GM23338 (cell line): Measurements from ENCODE around the gene DCLK2. TPM values are rescaled to one million over a fixed set of nuclear protein-coding genes. Genes with fewer than 3 reads are reported as not detected.

Experiments
- ATAC-seq: fragments of 200-7000 bp; cut with Tn5 transposase; 3 replicates; pipeline ENCODE4 v1.9.1; 2020
- DNase-seq: peaks from one replicate; pipeline ENCODE4 v3.0.0-alpha.2; 2015; ENCODE audit warnings: low spot score
- H2AFZ ChIP-seq: fragments of 200-600 bp; sonication (generic); 2 replicates; pipeline ENCODE4 v1.8.0; 2016; ENCODE audit warnings: antibody characterized with exemption, mild to moderate bottlenecking, moderate library complexity
- H3F3A ChIP-seq: fragments of 200-600 bp; sonication (generic); replicated peaks from 2 replicates; pipeline ENCODE4 v1.8.0; 2017; ENCODE audit warnings: antibody characterized with exemption, mixed run types, low read depth
- H3K27ac ChIP-seq: fragments of 200-600 bp; sonication (generic); 2 replicates; pipeline ENCODE4 v1.6.1; 2016; ENCODE audit warnings: low read depth
- H3K27me3 ChIP-seq: fragments of 200-600 bp; sonication (generic); 2 replicates; pipeline ENCODE4 v1.8.0; 2016; ENCODE audit warnings: mild to moderate bottlenecking, mixed run types, moderate library complexity; ENCODE audit not compliant: insufficient read depth
- H3K36me3 ChIP-seq: fragments of 200-600 bp; sonication (generic); 2 replicates; pipeline ENCODE4 v1.8.0; 2016; ENCODE audit warnings: mild to moderate bottlenecking; ENCODE audit not compliant: insufficient read depth
- H3K4me1 ChIP-seq: fragments of 200-600 bp; sonication (generic); 2 replicates; pipeline ENCODE4 v1.8.0; 2016; ENCODE audit warnings: mild to moderate bottlenecking, moderate library complexity; ENCODE audit not compliant: insufficient read depth
- H3K4me2 ChIP-seq: fragments of 200-600 bp; sonication (generic); 2 replicates; pipeline ENCODE4 v1.7.1; 2017; ENCODE audit warnings: mixed run types
- H3K4me3 ChIP-seq: fragments of 200-600 bp; sonication (generic); 2 replicates; pipeline ENCODE4 v1.6.1; 2016; ENCODE audit warnings: mixed run types
- H3K79me2 ChIP-seq: fragments of 200-600 bp; sonication (generic); replicated peaks from 2 replicates; pipeline ENCODE4 v1.8.0; 2017; ENCODE audit warnings: mild to moderate bottlenecking; ENCODE audit not compliant: insufficient read depth
- H3K9me2 ChIP-seq: fragments of 200-600 bp; sonication (generic); 2 replicates; pipeline ENCODE4 v1.8.0; 2017; ENCODE audit not compliant: insufficient read depth
- H4K20me1 ChIP-seq: fragments of 200-600 bp; sonication (generic); replicated peaks from 2 replicates; pipeline ENCODE4 v1.8.0; 2017; ENCODE audit warnings: mild to moderate bottlenecking; ENCODE audit not compliant: insufficient read depth
- H3K27ac Mint-ChIP-seq: 2 replicates; pipeline ENCODE4 v1.8.0; 2020; ENCODE audit warnings: inconsistent platforms, mild to moderate bottlenecking, moderate library complexity, mixed read lengths
- H3K27me3 Mint-ChIP-seq: 3 replicates; pipeline ENCODE4 v1.8.0; 2022; ENCODE audit warnings: low read depth, mild to moderate bottlenecking, moderate library complexity, mixed read lengths, inconsistent platforms; ENCODE audit not compliant: insufficient read depth, poor library complexity
- H3K36me3 Mint-ChIP-seq: 3 replicates; pipeline ENCODE4 v1.8.0; 2021; ENCODE audit warnings: low read depth, mild to moderate bottlenecking, inconsistent platforms, moderate library complexity, mixed read lengths
- H3K4me1 Mint-ChIP-seq: 3 replicates; pipeline ENCODE4 v1.8.0; 2020; ENCODE audit warnings: mild to moderate bottlenecking, inconsistent platforms, mixed read lengths
- H3K4me3 Mint-ChIP-seq: 3 replicates; pipeline ENCODE4 v1.8.0; 2021; ENCODE audit warnings: moderate library complexity, mild to moderate bottlenecking, inconsistent platforms, mixed read lengths
- H3K9me3 Mint-ChIP-seq: 3 replicates; pipeline ENCODE4 v1.8.0; 2020; ENCODE audit warnings: moderate library complexity, mild to moderate bottlenecking, inconsistent platforms, mixed read lengths
- EZH2 ChIP-seq: fragments of 200-600 bp; sonication (generic); IDR thresholded peaks from one replicate; pipeline ENCODE4 v1.8.0; 2017; ENCODE audit warnings: antibody characterized with exemption, mild to moderate bottlenecking, low read depth; ENCODE audit not compliant: unreplicated experiment
- EZH2phosphoT487 ChIP-seq: fragments of 200-600 bp; sonication (generic); IDR thresholded peaks from one replicate; pipeline ENCODE4 v1.8.1; 2018; ENCODE audit warnings: antibody characterized with exemption; ENCODE audit not compliant: unreplicated experiment
- JUNB ChIP-seq: IDR thresholded peaks from one replicate; pipeline ENCODE4 v1.6.1; 2016; ENCODE audit warnings: antibody characterized with exemption; ENCODE audit not compliant: unreplicated experiment
- NANOG ChIP-seq: IDR thresholded peaks from 2 replicates; pipeline ENCODE4 v1.6.1; 2016; ENCODE audit warnings: antibody characterized with exemption, borderline replicate concordance
- POLR2AphosphoS5 ChIP-seq: IDR thresholded peaks from 2 replicates; pipeline ENCODE4 v1.6.1; 2016; ENCODE audit warnings: antibody characterized with exemption, low read depth
- STAT1 ChIP-seq: IDR thresholded peaks from one replicate; pipeline ENCODE4 v1.6.1; 2016; ENCODE audit warnings: antibody characterized with exemption; ENCODE audit not compliant: unreplicated experiment
- ZNF114 ChIP-seq: fragments of 250-450 bp; sonication (Bioruptor Pico); IDR thresholded peaks from 2 replicates; pipeline ENCODE4 v1.5.0; 2020; ENCODE audit warnings: mild to moderate bottlenecking, moderate library complexity
- polyA plus RNA-seq: library from polyadenylated mRNA; unstranded; fragments of >200 nt; fragmentation: Nextera tagmentation; extraction: Ambion mirVana; gene quantifications from 2 replicates; pipeline ENCODE4 v1.2.1, GENCODE V29; 2016
- total RNA-seq: library from RNA; depleted of rRNA; stranded (reverse); fragments of >200 nt; shearing (Covaris generic); gene quantifications from 2 replicates; pipeline ENCODE4 v1.2.3, GENCODE V29; 2014
- TF ChIP-seq, protein P1 (sequence below): IDR thresholded peaks from 2 replicates; pipeline ENCODE4 v1.6.1; 2016; ENCODE audit warnings: antibody characterized with exemption
- TF ChIP-seq, protein P2 (sequence below): IDR thresholded peaks from one replicate; pipeline ENCODE4 v1.6.1; 2018; ENCODE audit warnings: antibody characterized with exemption; ENCODE audit not compliant: unreplicated experiment
- TF ChIP-seq, protein P3 (sequence below): fragments of 250-450 bp; sonication (Bioruptor Pico); IDR thresholded peaks from 2 replicates; pipeline ENCODE4 v1.5.0; 2020; ENCODE audit warnings: mild to moderate bottlenecking, moderate library complexity

The DCLK2 gene
- total and polyA plus RNA-seq, 2 experiments from 2014 or later, result 0.49 TPM; not detected in 1

DNA sequence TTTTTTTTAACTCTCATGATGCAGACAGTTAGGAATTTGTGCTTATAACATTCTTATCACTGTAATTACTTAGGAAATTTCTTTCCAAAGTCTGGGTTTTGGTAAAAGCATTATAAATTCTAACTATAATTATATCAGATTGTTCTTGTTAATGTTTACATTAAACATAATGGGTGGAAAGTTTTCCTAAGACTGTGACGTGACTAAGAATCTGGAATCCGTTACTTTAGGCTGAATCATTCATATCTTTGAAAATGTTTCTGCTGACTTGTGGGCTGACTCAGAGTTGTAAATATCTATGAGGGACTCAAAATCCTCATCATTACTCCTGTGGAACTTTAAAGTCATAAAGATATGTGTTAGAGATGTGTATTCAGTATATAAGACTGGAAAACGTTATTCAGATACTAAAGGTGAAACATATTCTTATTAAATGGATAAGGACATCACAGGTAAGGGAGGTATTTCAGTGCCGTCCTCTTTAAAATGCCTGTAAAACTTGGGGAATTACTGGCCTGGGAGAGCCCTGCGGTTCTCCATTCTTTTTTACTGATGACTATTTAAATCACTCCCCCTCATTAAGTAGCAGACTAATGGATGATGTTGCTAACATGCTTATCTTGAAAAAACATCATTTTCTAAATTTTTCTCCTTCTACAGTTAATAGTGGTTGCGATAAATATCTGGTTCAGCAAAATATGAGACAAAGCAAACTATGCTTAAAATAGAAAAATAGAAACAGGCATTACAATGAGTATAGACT, 159.0 kb downstream of the DCLK2 start:
- no peaks in the 10 kb centered on the region for H3F3A ChIP-seq
- ATAC-seq (no peak), DNase-seq (no peak)
- H3K27ac ChIP-seq, result no peak overlapping the region
- no peaks in the 10 kb centered on the region for H4K20me1 ChIP-seq
- H3K27me3 ChIP-seq, result no peaks in the 10 kb centered on the region
- Mint-ChIP-seq H3K27me3 (no peaks in the 10 kb centered on the region), H3K36me3 (no peaks in the 10 kb centered on the region), H3K27ac (no peak overlapping the region), H3K4me3 (no peak overlapping the region), H3K4me1 (peaks cover 18% of the 10 kb centered on the region), H3K9me3 (no peaks in the 10 kb centered on the region; the same call in 2 of the 3 replicates)
- H3K4me2 ChIP-seq, result no peak overlapping the region
- H3K36me3 ChIP-seq, result no peaks in the 10 kb centered on the region
- peaks cover 13% of the 10 kb centered on the region for H3K4me1 ChIP-seq
- TF ChIP-seq, protein P1, sequence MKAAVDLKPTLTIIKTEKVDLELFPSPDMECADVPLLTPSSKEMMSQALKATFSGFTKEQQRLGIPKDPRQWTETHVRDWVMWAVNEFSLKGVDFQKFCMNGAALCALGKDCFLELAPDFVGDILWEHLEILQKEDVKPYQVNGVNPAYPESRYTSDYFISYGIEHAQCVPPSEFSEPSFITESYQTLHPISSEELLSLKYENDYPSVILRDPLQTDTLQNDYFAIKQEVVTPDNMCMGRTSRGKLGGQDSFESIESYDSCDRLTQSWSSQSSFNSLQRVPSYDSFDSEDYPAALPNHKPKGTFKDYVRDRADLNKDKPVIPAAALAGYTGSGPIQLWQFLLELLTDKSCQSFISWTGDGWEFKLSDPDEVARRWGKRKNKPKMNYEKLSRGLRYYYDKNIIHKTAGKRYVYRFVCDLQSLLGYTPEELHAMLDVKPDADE, result no peak
- TF ChIP-seq, protein P2, sequence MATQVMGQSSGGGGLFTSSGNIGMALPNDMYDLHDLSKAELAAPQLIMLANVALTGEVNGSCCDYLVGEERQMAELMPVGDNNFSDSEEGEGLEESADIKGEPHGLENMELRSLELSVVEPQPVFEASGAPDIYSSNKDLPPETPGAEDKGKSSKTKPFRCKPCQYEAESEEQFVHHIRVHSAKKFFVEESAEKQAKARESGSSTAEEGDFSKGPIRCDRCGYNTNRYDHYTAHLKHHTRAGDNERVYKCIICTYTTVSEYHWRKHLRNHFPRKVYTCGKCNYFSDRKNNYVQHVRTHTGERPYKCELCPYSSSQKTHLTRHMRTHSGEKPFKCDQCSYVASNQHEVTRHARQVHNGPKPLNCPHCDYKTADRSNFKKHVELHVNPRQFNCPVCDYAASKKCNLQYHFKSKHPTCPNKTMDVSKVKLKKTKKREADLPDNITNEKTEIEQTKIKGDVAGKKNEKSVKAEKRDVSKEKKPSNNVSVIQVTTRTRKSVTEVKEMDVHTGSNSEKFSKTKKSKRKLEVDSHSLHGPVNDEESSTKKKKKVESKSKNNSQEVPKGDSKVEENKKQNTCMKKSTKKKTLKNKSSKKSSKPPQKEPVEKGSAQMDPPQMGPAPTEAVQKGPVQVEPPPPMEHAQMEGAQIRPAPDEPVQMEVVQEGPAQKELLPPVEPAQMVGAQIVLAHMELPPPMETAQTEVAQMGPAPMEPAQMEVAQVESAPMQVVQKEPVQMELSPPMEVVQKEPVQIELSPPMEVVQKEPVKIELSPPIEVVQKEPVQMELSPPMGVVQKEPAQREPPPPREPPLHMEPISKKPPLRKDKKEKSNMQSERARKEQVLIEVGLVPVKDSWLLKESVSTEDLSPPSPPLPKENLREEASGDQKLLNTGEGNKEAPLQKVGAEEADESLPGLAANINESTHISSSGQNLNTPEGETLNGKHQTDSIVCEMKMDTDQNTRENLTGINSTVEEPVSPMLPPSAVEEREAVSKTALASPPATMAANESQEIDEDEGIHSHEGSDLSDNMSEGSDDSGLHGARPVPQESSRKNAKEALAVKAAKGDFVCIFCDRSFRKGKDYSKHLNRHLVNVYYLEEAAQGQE, result no peak
- TF ChIP-seq ZNF114 (CRISPR knock-in tag) (no peak), EZH2 (no peak), POLR2AphosphoS5 (no peak), JUNB (no peak)
- H3K79me2 ChIP-seq, result no peaks in the 10 kb centered on the region
- H3K4me3 ChIP-seq, result no peak overlapping the region
- H3K9me2 ChIP-seq, result peaks cover 4% of the 10 kb centered on the region; the same call in 1 of the 2 replicates
- no peak overlapping the region for H2AFZ ChIP-seq

DNA sequence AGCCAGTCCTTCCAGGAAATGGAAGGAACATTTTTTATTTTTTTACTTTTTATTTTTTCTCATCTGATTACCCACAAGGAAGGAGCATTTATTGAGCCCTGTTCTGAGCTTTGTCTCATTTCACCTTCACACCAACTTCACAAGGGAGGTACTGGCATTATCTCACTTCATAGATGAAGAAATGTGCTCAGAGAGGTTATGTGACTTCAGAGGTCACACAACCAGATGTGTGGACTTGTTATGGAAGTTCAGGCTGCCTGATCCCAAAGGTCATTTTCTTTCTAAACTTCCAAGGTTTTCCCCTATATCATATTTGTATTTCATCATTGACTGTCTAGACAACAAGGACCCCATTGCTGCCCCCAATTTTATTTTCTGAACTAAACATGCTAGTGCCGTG, 160.3 kb downstream of the DCLK2 start:
- H3K9me3 Mint-ChIP-seq, result no peaks in the 10 kb centered on the region; the same call in 2 of the 3 replicates
- Histone ChIP-seq H3K27ac (no peak overlapping the region), H3K27me3 (no peaks in the 10 kb centered on the region), H3K4me2 (no peak overlapping the region), H4K20me1 (no peaks in the 10 kb centered on the region), H3K4me3 (no peak overlapping the region), H2AFZ (no peak overlapping the region), H3K4me1 (peaks cover 13% of the 10 kb centered on the region), H3K36me3 (no peaks in the 10 kb centered on the region), H3K79me2 (no peaks in the 10 kb centered on the region), H3K9me2 (no peaks in the 10 kb centered on the region), H3F3A (no peaks in the 10 kb centered on the region)
- no peaks in the 10 kb centered on the region for H3K36me3 Mint-ChIP-seq
- peaks cover 18% of the 10 kb centered on the region for H3K4me1 Mint-ChIP-seq
- no peak overlapping the region for H3K27ac Mint-ChIP-seq
- no peaks in the 10 kb centered on the region for H3K27me3 Mint-ChIP-seq
- H3K4me3 Mint-ChIP-seq, result no peak overlapping the region
- no peak for DNase-seq
- no peak for ATAC-seq
- TF ChIP-seq, protein P3, sequence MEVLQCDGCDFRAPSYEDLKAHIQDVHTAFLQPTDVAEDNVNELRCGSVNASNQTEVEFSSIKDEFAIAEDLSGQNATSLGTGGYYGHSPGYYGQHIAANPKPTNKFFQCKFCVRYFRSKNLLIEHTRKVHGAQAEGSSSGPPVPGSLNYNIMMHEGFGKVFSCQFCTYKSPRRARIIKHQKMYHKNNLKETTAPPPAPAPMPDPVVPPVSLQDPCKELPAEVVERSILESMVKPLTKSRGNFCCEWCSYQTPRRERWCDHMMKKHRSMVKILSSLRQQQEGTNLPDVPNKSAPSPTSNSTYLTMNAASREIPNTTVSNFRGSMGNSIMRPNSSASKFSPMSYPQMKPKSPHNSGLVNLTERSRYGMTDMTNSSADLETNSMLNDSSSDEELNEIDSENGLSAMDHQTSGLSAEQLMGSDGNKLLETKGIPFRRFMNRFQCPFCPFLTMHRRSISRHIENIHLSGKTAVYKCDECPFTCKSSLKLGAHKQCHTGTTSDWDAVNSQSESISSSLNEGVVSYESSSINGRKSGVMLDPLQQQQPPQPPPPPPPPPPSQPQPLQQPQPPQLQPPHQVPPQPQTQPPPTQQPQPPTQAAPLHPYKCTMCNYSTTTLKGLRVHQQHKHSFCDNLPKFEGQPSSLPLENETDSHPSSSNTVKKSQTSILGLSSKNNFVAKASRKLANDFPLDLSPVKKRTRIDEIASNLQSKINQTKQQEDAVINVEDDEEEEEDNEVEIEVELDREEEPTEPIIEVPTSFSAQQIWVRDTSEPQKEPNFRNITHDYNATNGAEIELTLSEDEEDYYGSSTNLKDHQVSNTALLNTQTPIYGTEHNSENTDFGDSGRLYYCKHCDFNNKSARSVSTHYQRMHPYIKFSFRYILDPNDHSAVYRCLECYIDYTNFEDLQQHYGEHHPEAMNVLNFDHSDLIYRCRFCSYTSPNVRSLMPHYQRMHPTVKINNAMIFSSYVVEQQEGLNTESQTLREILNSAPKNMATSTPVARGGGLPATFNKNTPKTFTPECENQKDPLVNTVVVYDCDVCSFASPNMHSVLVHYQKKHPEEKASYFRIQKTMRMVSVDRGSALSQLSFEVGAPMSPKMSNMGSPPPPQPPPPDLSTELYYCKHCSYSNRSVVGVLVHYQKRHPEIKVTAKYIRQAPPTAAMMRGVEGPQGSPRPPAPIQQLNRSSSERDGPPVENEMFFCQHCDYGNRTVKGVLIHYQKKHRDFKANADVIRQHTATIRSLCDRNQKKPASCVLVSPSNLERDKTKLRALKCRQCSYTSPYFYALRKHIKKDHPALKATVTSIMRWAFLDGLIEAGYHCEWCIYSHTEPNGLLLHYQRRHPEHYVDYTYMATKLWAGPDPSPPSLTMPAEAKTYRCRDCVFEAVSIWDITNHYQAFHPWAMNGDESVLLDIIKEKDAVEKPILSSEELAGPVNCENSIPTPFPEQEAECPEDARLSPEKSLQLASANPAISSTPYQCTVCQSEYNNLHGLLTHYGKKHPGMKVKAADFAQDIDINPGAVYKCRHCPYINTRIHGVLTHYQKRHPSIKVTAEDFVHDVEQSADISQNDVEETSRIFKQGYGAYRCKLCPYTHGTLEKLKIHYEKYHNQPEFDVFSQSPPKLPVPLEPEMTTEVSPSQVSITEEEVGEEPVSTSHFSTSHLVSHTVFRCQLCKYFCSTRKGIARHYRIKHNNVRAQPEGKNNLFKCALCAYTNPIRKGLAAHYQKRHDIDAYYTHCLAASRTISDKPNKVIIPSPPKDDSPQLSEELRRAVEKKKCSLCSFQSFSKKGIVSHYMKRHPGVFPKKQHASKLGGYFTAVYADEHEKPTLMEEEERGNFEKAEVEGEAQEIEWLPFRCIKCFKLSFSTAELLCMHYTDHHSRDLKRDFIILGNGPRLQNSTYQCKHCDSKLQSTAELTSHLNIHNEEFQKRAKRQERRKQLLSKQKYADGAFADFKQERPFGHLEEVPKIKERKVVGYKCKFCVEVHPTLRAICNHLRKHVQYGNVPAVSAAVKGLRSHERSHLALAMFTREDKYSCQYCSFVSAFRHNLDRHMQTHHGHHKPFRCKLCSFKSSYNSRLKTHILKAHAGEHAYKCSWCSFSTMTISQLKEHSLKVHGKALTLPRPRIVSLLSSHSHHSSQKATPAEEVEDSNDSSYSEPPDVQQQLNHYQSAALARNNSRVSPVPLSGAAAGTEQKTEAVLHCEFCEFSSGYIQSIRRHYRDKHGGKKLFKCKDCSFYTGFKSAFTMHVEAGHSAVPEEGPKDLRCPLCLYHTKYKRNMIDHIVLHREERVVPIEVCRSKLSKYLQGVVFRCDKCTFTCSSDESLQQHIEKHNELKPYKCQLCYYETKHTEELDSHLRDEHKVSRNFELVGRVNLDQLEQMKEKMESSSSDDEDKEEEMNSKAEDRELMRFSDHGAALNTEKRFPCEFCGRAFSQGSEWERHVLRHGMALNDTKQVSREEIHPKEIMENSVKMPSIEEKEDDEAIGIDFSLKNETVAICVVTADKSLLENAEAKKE (CRISPR knock-in tag), result no peak
- TF ChIP-seq EZH2phosphoT487, result no peak
- no peak for TF ChIP-seq STAT1
- TF ChIP-seq NANOG, result no peak
